ENCODE measurements around the gene CNGA4.

Gene CNGA4, protein sequence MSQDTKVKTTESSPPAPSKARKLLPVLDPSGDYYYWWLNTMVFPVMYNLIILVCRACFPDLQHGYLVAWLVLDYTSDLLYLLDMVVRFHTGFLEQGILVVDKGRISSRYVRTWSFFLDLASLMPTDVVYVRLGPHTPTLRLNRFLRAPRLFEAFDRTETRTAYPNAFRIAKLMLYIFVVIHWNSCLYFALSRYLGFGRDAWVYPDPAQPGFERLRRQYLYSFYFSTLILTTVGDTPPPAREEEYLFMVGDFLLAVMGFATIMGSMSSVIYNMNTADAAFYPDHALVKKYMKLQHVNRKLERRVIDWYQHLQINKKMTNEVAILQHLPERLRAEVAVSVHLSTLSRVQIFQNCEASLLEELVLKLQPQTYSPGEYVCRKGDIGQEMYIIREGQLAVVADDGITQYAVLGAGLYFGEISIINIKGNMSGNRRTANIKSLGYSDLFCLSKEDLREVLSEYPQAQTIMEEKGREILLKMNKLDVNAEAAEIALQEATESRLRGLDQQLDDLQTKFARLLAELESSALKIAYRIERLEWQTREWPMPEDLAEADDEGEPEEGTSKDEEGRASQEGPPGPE

DNA sequence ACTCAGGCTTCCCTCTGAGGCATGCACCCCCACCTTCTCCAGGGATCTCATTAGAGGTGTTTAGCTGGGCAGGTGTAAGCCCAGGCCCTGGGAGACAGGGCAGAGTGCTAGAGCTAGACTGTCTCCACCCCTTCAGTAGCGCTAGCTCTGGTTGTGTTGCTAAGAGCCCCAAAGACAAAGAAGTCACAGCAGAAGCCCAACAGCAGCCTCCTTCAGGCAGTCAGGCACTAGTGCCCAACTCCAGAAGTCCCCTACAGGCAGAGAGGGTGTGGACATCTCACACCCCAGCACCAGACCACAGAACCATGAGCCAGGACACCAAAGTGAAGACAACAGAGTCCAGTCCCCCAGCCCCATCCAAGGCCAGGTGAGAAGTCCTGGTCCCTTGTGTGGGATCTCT, at the start of gene CNGA4:
TSS of gene CNGA4 (plus strand) at position 188 of the 400 bp plus-strand sequence. CDS start at position 306, 118 bp downstream.
- no peak for DNase-seq

DNA sequence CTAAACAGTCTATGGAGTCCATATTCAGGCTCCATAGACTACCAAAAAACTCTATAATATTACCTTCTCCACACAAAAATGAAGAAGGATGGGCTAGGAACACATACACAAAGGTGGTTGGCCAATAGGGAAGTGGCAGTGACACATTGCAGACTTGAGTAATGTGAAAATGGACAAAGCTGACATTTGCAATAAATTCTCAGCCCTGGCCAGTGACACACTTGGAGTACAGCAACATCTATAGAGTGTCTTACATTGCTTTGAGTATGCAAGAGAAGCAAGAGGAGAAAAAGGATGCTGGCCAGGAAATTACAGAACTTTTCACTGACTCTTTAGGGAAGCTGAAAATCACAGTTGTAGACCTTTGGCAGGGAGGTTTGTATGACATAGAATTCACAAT, 47.1 kb upstream of the CNGA4 start:
- DNase-seq: no peak

DNA sequence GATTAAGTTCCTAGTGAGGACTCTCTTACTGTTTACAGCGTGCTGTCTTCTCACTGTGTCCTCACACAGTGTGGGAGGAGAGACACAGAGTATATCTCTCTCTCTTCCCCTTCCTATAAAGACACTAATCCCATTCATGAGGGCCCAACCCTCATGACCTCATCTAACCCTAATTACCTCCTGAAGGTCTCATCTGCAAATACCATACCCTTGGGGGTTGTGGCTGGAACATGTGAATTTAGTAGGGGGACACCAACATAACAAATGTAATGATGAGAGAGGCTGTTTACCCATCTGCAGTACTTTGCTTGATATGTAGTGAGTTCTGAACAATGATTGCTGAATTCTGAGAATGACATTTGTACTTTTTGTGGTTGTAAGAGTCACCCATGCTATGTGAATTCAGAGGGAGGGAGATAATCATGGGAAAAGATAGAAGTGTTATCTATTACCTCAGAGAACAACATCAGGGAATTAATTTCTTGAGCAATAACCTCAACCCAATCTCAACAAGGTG, 44.8 kb upstream of the CNGA4 start:
- DNase-seq: no peak

DNA sequence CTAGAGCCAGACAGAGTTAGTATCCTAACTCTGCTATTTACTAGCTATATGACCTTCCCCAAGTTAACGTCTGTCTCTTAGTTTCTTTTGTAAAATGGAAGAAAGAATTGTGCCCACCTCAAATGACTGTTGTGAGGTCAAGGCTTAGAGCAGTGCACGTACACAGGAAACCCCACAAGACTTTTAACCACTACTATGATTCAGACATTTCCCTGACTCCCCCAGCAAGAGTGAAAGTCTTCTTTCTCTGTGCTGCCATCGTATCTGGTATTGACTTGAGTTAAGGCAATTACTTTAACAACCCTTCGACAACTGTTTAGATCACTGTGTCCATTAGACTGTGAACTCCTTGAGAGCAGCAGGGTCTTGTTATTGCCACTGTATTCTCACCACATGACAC, 42.5 kb upstream of the CNGA4 start:
- no peak for DNase-seq

DNA sequence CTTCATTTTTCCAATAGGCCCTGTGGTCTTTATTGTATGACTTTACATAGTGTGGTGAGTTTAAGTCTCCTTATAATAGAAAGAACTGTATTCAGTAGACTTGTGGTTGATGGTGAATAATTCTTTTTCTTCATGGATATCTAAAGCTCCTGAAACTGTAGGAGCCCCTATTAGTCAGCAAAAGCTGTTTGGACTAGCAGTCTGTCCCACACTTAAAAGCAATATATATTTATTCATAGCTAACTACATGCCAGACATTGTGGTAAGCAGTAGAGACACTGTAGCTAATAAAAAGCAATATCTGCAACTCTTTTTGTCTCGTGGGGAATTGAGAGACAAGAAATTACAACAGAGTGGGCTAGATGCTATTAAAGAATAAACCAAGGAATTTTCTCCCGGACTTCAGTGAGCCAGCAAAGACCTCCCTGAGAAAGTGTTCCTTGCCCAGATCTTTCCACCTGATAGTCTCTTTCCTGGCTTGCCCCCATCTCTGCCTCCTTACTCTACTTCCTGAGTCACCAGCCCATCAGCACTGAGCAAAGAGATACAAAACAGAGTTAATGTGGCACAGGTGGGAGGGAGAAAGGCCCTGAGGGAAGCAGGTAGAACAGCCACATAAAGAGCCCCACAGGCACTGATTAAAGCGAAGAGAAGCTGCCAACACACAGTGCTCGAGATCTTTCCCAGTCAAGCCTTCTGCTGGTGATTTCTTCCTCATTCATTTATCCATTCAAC, 41.3 kb upstream of the CNGA4 start:
- no peak for DNase-seq

DNA sequence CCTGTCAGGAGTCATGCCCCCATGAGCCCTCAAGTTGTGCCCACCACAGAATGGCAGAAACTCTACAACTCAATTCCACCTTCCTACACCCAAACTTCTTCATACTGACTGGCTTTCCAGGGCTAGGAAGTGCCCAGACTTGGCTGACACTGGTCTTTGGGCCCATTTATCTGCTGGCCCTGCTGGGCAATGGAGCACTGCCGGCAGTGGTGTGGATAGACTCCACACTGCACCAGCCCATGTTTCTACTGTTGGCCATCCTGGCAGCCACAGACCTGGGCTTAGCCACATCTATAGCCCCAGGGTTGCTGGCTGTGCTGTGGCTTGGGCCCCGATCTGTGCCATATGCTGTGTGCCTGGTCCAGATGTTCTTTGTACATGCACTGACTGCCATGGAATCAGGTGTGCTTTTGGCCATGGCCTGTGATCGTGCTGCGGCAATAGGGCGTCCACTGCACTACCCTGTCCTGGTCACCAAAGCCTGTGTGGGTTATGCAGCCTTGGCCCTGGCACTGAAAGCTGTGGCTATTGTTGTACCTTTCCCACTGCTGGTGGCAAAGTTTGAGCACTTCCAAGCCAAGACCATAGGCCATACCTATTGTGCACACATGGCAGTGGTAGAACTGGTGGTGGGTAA, 39.6 kb upstream of the CNGA4 start, which contains the start of gene OR52W1:
TSS of gene OR52W1 (plus strand) at position 51 of the 637 bp plus-strand sequence. CDS start at position 51, 0 bp downstream.
- no peak for DNase-seq

DNA sequence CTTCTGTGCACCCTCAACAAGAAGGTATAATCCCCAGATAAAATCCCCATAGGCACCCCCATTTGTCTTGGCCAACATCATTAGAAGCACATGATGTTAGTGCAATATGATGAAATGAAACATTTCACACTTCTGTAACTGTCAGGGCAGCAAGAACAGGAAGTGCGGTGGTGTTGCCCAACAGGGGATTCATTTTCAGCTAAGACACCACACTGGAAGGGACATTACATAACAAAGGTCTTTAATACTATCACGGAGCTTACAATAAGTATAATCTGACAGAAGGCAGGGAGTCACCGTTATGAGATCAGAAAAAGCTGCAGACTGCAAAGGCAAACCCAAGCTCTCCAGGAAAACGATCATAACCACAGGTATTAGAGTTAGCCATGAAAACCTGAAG, 37.9 kb upstream of the CNGA4 start:
- DNase-seq: peak in 2 of 58 donors; percentile 5 to 15

DNA sequence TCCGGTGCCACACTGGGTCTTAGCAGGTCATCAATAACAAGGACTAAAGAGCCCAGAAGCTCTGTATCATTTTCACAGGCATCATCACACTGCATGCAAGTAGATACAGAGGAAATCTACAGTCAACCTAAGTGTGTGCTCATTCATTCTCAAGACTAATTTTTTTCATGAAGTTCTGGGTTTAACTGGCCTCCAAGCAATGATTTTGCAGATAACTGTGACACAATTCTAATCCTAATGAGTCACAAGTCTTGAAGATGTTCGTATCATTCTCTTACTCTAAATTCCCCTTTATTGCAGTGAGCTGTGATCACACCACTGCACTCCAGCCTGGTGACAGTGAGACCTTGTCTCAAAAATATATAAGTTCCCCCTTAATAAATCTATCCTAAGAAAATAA, 37.4 kb upstream of the CNGA4 start:
- no peak for DNase-seq

DNA sequence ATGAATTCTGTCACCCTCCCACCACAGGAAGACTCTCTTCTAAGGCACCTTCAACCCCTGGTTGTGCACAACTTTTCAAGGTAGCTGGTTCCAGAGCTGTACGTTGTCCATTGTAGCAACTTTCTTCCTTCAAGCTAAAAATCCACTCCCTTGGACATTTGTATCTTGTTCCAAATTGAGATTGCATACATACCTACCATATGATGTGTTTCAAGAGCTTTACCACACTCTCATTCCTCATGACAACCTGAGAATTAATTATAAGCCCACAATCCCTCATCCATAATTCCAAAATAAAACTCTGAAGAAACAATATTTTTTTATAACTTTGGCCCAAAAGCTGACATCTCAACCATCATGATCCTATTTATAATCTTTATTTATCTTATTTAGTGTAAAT, 36.8 kb upstream of the CNGA4 start:
- no peak for DNase-seq

DNA sequence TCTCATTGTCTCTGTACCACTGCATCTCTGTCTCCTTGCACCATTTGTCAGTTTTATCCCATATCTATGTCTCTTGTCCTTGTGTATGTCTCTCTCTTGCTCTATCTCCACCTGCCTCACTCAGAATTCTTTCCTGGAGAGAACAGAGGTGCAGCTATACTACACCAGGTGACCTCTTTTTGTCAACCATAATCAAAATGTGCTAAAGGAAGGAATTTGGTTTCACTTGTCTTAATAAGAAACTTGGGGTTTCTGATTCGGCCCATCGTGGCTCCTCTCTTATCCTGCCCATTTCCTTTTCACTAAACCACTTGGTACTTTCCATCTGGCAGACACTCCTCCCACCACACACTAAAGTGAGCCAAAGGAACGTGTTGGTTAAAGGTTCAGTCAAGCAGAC, 35.6 kb upstream of the CNGA4 start:
- no peak for DNase-seq

DNA sequence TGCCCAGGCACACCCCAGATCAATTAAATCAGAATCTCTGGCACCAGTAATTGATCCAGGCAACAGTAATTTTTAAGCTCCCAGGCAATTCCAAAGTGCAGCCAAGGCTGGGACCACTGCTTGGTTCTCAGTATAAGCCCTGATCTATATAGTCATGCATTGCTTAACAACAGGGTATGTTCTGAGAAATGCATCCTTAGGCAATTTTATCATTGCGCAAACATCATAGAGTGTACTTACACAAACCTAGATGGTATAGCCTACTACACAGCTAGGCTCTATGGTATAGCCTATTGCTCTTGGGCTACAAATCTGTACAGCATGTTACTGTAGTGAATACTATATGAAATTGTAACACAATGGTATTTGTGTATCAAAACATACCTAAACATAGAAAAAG, 34.2 kb upstream of the CNGA4 start:
- DNase-seq: no peak

DNA sequence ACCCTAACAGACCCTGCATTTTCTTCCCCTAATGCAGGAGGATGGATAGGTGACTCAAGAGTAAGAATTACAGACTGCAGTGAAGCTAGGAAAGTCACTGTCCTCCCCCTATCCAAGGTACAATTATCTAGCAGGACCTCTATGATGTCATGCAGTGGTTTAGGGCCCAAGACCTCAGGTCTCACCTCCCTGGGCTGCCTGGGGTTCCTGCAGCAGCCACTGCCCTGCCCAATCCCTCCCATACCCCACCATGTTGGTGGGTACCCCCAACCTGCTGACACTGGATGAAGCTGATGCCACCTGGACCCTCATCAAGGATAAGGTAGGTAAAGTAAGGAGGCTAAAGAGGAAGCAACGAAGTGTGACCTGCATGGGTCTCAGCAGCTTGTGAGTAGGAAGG, 33.5 kb upstream of the CNGA4 start, which contains the start of gene C11orf42:
TSS of gene C11orf42 (plus strand) at position 192 of the 400 bp plus-strand sequence. CDS start at position 251, 59 bp downstream.
- no peak for DNase-seq

DNA sequence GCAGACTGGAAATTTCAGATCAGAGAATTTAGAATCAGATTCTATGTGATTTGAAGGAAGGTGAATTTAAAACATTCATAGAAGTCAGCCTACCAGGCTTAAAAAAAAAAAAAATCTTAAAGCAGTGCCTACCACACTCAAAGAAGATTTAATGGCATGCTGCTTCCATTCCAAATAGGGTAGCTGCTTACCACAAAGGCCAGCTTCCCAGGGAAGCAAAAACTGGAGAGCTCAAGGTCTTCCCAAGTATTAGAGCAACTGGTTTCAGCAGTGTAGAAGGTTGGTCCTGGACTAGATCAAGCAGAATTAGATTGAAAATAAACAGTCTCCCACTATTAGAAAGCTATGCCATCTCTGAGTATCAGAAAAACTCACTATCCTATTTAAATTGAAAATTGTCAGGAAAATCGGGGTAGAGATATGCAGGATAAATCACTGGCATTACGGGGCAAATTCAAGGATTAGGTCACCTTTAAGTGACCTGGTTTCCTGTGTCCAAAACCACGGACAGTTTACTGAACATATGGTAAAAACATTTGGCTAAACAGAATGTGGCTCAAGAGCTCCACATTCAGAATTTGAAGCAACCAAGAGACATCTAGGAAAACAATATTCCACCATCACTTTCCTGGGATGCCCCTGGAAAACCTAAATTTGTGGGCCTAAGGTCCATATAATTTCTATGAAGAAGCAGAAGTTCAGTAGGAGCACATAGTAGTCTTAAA, 32.3 kb upstream of the CNGA4 start:
- DNase-seq: no peak

DNA sequence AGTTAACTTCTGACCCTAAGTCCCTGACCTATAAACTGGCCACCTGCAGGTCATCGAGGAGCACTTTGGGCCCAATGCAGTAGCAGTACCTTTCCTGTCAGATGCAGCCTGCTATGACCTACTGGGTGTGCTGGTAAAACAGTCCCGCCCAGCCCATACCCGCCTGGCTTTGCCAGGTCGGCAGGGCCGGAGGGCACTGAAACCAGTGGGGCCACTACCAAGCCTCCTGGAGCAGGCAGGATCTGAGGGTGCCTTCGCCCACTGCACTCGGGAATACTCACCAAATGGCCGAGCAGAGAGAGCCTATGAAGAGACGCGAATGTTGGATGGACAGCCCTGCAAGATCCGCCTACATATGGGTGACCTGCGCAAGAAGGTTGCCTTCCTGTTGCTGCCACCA, 29.1 kb upstream of the CNGA4 start:
- no peak for DNase-seq

DNA sequence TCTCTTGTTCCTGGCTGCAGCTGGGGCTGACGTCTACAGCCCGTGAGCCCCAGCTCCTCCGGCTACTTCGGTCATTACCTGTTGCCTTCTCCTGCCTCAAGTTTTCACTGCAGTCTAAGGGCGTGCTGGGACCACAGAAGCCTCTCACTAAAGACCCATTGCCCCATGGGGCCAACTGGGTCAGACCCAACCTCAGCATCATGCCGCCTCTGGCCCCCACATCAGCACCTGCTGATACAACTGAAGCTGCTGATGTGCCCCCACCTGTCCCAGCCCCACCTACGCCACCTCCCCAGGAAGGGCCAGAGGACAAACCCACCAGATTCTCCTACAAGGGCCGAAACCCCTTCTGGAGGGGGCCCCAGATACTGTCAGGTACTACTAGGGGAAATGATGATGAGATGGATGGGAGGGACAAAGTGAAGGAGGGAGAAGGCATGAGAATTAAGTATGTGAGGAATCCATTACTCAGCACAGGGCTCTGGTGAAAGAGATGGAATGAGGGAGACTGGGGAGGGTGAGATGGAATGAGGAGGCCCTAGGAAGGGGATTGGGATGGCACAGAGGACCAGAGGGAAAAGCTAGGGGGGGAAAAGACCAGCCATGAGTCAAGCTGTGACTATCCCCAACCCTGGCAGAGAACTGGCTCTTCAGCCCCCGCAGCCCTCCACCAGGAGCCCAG, 28.5 kb upstream of the CNGA4 start:
- no peak for DNase-seq

DNA sequence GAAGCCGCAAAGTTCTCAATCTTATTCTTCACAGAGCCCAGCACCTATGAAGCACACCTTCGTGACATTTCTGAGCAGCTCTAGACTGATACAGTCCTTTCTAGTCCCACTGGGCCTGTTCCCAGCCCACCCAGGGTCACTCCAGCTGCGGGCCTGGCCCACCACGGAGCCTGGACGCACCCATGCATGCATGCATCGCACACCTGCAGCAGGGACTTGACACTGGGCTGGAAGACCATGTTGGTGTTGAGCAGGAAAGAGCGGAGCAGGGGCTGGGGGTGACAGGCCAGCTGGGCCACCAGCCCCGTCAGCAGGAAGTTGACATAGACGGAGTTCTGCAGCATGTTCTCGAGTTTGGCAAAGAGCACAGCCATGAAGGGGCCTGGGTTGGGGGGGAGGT, 24.4 kb upstream of the CNGA4 start:
- no peak for DNase-seq

DNA sequence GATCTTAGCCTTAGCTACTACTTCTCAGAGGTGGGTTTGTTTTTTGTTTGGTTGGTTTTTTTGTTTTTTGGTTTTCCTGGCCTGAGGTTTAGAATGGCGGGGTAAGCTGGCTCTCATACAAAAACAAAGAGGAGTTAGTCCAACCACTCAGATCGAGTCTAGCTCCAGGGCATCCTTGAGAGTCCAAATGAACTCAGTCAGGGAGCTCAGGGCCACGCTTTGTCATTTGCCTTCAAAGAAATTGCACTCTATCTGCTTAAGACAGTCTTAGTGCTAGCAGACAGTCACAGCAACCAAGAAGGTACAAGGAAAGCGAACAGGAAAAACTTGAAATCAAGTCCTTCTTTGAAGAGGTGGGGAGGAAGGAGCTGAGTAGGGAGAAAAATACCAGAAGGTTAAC, 22.4 kb upstream of the CNGA4 start:
- no peak for DNase-seq

DNA sequence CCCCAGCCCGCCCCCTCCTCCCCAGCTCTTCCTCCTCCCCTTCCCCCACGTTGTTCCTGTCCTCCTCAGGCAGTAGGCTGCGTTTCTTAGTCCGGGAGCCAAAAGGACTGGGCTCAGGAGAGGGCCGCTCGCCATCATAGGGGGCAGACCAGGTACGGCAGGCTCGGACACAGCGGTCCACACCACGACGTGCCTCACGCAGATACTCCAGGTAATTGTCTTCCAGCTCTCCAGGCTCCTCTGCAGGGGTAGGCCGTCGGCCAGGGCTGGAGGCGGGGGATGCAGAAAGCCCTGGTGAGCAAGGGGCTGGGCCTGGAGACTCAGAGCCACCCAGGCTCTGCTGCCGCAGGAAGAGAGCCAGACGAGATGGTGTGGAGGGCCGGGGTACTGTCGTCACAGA, 21.2 kb upstream of the CNGA4 start:
- no peak for DNase-seq

DNA sequence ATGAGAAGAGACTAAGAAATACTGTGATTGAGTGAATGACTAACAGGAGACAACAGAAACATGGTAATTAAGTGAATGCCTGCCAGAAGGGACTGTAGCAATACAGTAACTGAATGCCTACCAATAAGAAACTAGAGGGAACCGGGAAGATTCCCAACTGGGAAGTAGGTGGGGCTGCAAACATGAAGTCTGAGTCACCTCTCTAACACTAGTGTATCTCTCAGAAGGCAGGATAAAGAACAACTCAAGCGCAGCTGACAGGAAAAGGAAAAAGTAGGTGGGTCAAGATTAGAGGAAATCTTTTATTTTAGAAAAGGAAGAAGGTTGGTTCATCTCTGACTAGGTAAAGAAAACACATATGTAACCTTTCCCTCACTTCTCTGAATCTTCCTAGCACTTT, 19.5 kb upstream of the CNGA4 start:
- DNase-seq: peak in 6 of 58 donors; percentile 2 to 51 (median 8)

DNA sequence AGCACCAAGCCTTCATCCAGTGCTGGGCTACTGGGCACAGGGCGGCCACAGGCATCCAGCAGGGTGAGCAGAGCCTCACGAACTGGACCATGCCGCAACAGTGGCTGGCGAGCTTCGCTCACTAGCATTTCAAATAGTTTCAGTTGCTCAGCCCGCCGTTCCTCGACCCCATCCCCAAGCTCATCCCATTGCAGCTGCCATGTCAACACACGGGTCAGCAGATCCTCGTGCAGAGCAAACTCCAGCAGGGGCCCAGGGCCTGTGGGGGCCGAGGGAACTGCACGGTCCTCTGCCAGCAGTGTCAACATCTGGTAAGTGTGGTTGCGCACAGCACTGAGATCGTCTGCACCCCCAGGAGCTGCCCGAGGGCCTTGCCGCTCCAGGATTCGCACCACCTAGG, 15.0 kb upstream of the CNGA4 start:
- DNase-seq: no peak

Measured in anterior cingulate cortex (tissue), 58 donors.